Breast epithelium (tissue), 3 donors: Measurements from ENCODE around the gene MYBBP1A.

ENCODE experiments used
- POLR2A ChIP-seq: fragments of 450-650 bp; IDR thresholded peaks from one replicate; pipeline ENCODE4 v1.6.1; 2016; ENCODE audit warnings: antibody characterized with exemption, mild to moderate bottlenecking, moderate library complexity
- TF ChIP-seq, protein P1 (sequence below), 3 donors: fragments of 450-650 bp; IDR thresholded peaks; one replicate each; pipeline ENCODE4 v1.5.1; 2016 to 2017; ENCODE audit warnings: antibody characterized with exemption in 3 of 3, mild to moderate bottlenecking in 3 of 3, moderate library complexity in 3 of 3

DNA sequence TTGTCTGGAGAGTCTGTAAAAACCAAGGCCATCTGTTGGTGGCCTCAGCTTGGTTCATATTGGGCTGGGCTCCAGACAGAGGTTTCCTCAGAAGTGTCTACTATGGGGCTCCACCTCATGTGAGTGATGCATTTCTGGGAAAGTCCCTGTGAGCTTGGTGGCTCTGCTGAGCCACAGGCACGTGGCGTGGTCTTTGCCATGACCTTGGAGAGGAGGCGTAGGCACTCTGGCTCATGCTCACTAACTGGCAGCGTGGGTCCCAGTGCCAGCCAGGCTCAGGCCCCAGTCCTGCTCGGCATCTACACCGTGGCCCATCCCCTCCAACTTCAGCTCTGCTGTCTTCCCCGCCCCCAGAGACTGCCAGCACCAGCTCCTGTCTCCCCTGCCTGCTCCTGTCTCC lies 18.5 kb upstream of the MYBBP1A start:
- TF ChIP-seq, protein P1, sequence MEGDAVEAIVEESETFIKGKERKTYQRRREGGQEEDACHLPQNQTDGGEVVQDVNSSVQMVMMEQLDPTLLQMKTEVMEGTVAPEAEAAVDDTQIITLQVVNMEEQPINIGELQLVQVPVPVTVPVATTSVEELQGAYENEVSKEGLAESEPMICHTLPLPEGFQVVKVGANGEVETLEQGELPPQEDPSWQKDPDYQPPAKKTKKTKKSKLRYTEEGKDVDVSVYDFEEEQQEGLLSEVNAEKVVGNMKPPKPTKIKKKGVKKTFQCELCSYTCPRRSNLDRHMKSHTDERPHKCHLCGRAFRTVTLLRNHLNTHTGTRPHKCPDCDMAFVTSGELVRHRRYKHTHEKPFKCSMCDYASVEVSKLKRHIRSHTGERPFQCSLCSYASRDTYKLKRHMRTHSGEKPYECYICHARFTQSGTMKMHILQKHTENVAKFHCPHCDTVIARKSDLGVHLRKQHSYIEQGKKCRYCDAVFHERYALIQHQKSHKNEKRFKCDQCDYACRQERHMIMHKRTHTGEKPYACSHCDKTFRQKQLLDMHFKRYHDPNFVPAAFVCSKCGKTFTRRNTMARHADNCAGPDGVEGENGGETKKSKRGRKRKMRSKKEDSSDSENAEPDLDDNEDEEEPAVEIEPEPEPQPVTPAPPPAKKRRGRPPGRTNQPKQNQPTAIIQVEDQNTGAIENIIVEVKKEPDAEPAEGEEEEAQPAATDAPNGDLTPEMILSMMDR (IDR thresholded peaks at IDR 0.05): no peak
- no peak for TF ChIP-seq POLR2A
